Esophagus (tissue), 2 donors: ENCODE data around the gene THRAP3. TPM values are rescaled to one million over a fixed set of nuclear protein-coding genes. Genes with fewer than 3 reads are reported as not detected.
"Not testable (repeated sequence)": the region's sequence is repeated elsewhere in the genome, so short reads cannot be mapped to it uniquely, and the experiment has no call there.

Source experiments
- H3K27ac ChIP-seq, 2 donors: one replicate each; pipeline ENCODE4 v1.5.1; 2013; ENCODE audit warnings: low read depth in 2 of 2, mild to moderate bottlenecking in 2 of 2, inconsistent platforms in 1 of 2, low read length in 1 of 2, moderate library complexity in 1 of 2
- H3K27me3 ChIP-seq, 2 donors: one replicate each; pipeline ENCODE4 v1.6.1; 2013; ENCODE audit warnings: low read length in 2 of 2, control low read depth in 1 of 2, mild to moderate bottlenecking in 1 of 2; ENCODE audit not compliant: insufficient read depth in 2 of 2, control insufficient read depth in 1 of 2
- H3K36me3 ChIP-seq, 2 donors: one replicate each; pipeline ENCODE4 v1.6.1; 2013; ENCODE audit warnings: low read length in 1 of 2; ENCODE audit not compliant: control insufficient read depth in 2 of 2, insufficient read depth in 2 of 2
- H3K4me1 ChIP-seq, 2 donors: one replicate each; pipeline ENCODE4 v1.6.1; 2013; ENCODE audit warnings: low read length in 1 of 2; ENCODE audit not compliant: control insufficient read depth in 2 of 2, insufficient read depth in 2 of 2
- H3K4me3 ChIP-seq, 2 donors: one replicate each; pipeline ENCODE4 v1.5.1; 2013; ENCODE audit warnings: low read length in 2 of 2, mild to moderate bottlenecking in 2 of 2, low read depth in 1 of 2, moderate library complexity in 1 of 2
- H3K9me3 ChIP-seq, 2 donors: one replicate each; pipeline ENCODE4 v1.6.1; 2013; ENCODE audit warnings: mild to moderate bottlenecking in 2 of 2, low read depth in 1 of 2, low read length in 1 of 2, moderate library complexity in 1 of 2; ENCODE audit not compliant: control insufficient read depth in 2 of 2, insufficient read depth in 1 of 2
- WGBS, 2 donors: extraction: QIAGEN DNeasy Blood & Tissue Kit; methylation state at CpG; one replicate each; pipeline ENCODE4 v1.1.7; 2013; 5-methylcytosine and 5-hydroxymethylcytosine counted together
- polyA plus RNA-seq, 2 donors: library from polyadenylated mRNA; stranded (reverse); fragments of 200-250 nt; gene quantifications; one replicate each; pipeline ENCODE4 v1.2.3, GENCODE V29; 2013
- donor health status: healthy with polysubstance abuse.
- donor health status: Bipolar disorder and iron deficiency.

THRAP3 gene
- polyA plus RNA-seq, 2 donors, result 19.5 to 30.8 TPM

- Histone ChIP-seq H3K4me3 (peak overlapping the region; percentile 56 to 62), H3K9me3 (no peaks in the 10 kb centered on the region), H3K36me3 (peaks cover 0 to 4% of the 10 kb centered on the region in 2 donors), H3K4me1 (no peaks in the 10 kb centered on the region), H3K27me3 (no peaks in the 10 kb centered on the region), H3K27ac (peak overlapping the region; percentile 94 to 98)
- 1% methylated on average over 16 of the region's 16 CpGs for WGBS, 2 donors
These were observed 755 bp upstream of the THRAP3 start for GRCh38 chr1:36223381-36223995.

GRCh38 chr1:36224537-36225282, 467 bp downstream of the THRAP3 start:
- no peaks in the 10 kb centered on the region for H3K4me1 ChIP-seq
- H3K9me3 ChIP-seq, result no peaks in the 10 kb centered on the region
- peaks cover 0 to 4% of the 10 kb centered on the region in 2 donors for H3K36me3 ChIP-seq
- H3K27ac ChIP-seq, result peak overlapping the region; percentile 98 to 99
- peak overlapping the region; percentile 58 to 67 for H3K4me3 ChIP-seq
- H3K27me3 ChIP-seq, result no peaks in the 10 kb centered on the region
- 0 to 1% methylated on average over 29 of the region's 29 CpGs for WGBS, 2 donors

GRCh38 chr1:36225283-36225899, 1.1 kb downstream of the THRAP3 start:
- WGBS, 2 donors, result 11 to 15% methylated on average over 10 of the region's 10 CpGs
- H3K9me3 ChIP-seq, result no peaks in the 10 kb centered on the region
- peak overlapping the region; percentile 98 to 99 for H3K27ac ChIP-seq
- H3K27me3 ChIP-seq, result no peaks in the 10 kb centered on the region
- peak overlapping the region; percentile 58 to 67 for H3K4me3 ChIP-seq
- peaks cover 0 to 4% of the 10 kb centered on the region in 2 donors for H3K36me3 ChIP-seq
- no peaks in the 10 kb centered on the region for H3K4me1 ChIP-seq

- not testable (repeated sequence) for H3K27ac ChIP-seq, H3K36me3 ChIP-seq, H3K4me1 ChIP-seq, H3K9me3 ChIP-seq, H3K27me3 ChIP-seq, H3K4me3 ChIP-seq
- 94% methylated on average over 12 of the region's 12 CpGs for WGBS, 2 donors
These were observed 6.0 kb downstream of the THRAP3 start for GRCh38 chr1:36230279-36230678.

GRCh38 chr1:36231191-36231590, 6.9 kb downstream of the THRAP3 start:
- WGBS, 2 donors, result 42 to 46% methylated on average over 1 of the region's 1 CpG
- Histone ChIP-seq H3K4me1 (no peaks in the 10 kb centered on the region), H3K27ac (no peak overlapping the region), H3K9me3 (no peaks in the 10 kb centered on the region), H3K4me3 (peak overlapping the region in 1 of 2 donors; percentile 11), H3K27me3 (no peaks in the 10 kb centered on the region), H3K36me3 (peaks cover 0 to 4% of the 10 kb centered on the region in 2 donors)

- H3K4me3 ChIP-seq, result no peak overlapping the region
- no peak overlapping the region for H3K27ac ChIP-seq
- no peaks in the 10 kb centered on the region for H3K27me3 ChIP-seq
- WGBS, 2 donors, result 79 to 82% methylated on average over 8 to 11 of the region's 11 CpGs
- no peaks in the 10 kb centered on the region for H3K36me3 ChIP-seq
- H3K4me1 ChIP-seq, result no peaks in the 10 kb centered on the region
- no peaks in the 10 kb centered on the region for H3K9me3 ChIP-seq
These were observed 8.2 kb downstream of the THRAP3 start for GRCh38 chr1:36232212-36233095.

- H3K27me3 ChIP-seq, result no peaks in the 10 kb centered on the region
- H3K4me1 ChIP-seq, result peaks cover 2 to 4% of the 10 kb centered on the region in 2 donors
- WGBS, 2 donors, result 61 to 63% methylated on average over 3 of the region's 3 CpGs
- peak overlapping the region; percentile 26 to 64 for H3K27ac ChIP-seq
- H3K4me3 ChIP-seq, result no peak overlapping the region
- no peaks in the 10 kb centered on the region for H3K9me3 ChIP-seq
- peaks cover 0 to 4% of the 10 kb centered on the region in 2 donors for H3K36me3 ChIP-seq
These were observed 12.1 kb downstream of the THRAP3 start for GRCh38 chr1:36236302-36236701.

- Histone ChIP-seq H3K4me1 (peaks cover 2 to 4% of the 10 kb centered on the region in 2 donors), H3K4me3 (no peak overlapping the region), H3K27me3 (no peaks in the 10 kb centered on the region), H3K27ac (no peak overlapping the region), H3K9me3 (no peaks in the 10 kb centered on the region), H3K36me3 (peaks cover 0 to 4% of the 10 kb centered on the region in 2 donors)
- 62 to 78% methylated on average over 2 of the region's 2 CpGs for WGBS, 2 donors
These were observed 14.2 kb downstream of the THRAP3 start for GRCh38 chr1:36238433-36238832.
